ENCODE results near the gene TMSB4X.

- TF ChIP-seq MAX (IDR thresholded peaks at IDR 0.05; ENCODE audit: low read depth, low read length) (no peak), CTCF (IDR thresholded peaks at IDR 0.05; ENCODE audit: low read depth, low read length) (no peak), POLR2A (IDR thresholded peaks at IDR 0.05; ENCODE audit: extremely low read depth, insufficient read length) (no peak), MYC (IDR thresholded peaks at IDR 0.05; ENCODE audit: low read depth, low read length) (no peak)
Measured at GRCh38 chrX:12932244-12932643, 42.7 kb upstream of the TMSB4X start.
